ENCODE results near the gene PRKCZ. TPM values are rescaled to one million over a fixed set of nuclear protein-coding genes. Genes with fewer than 3 reads are reported as not detected.

Gene PRKCZ
- total RNA-seq, 1 experiment from 2014 or later: 36.0 TPM

GRCh38 chr1:2232916-2233438 lies 182.8 kb downstream of the PRKCZ start:
- Histone ChIP-seq H2AFZ (no peak overlapping the region), H3K9me3 (ENCODE audit: insufficient read depth, low read depth) (no peaks in the 10 kb centered on the region), H3K27me3 (ENCODE audit: insufficient read depth, low read depth) (no peaks in the 10 kb centered on the region), H3K79me2 (ENCODE audit: low read depth) (peaks cover 93% of the 10 kb centered on the region), H3F3A (ENCODE audit: insufficient read depth, low read depth) (peaks cover 29% of the 10 kb centered on the region), H3K4me2 (peak overlapping the region; percentile 99), H3K4me1 (replicated peaks; ENCODE audit: insufficient read depth) (peaks cover 52% of the 10 kb centered on the region), H4K20me1 (ENCODE audit: insufficient read depth) (peaks cover 86% of the 10 kb centered on the region), H3K4me3 (no peak overlapping the region; the same call in 1 of the 2 replicates), H3K36me3 (ENCODE audit: low read depth) (no peaks in the 10 kb centered on the region), H3K9me2 (ENCODE audit: insufficient read depth) (no peaks in the 10 kb centered on the region), H3K27ac (no peak overlapping the region)
- ChIA-PET POLR2A (ENCODE audit: unreplicated experiment) (no interaction called here), CTCF (interaction anchor here (0.8 kb wide), 1 partner anchor 57 kb away, joined by 4 read pairs; no protein-coding TSS in a partner anchor)
- DNase-seq: no peak
- intact Hi-C loops (cut with micrococcal nuclease; ENCODE audit: unreplicated experiment): loop anchor here (5.0 kb wide), 1 partner anchor 36 kb away; no protein-coding TSS in a partner anchor
- no TSS peak for BruUV-seq (replicated peaks)
- no peak for TF ChIP-seq EZH2 (IDR thresholded peaks at IDR 0.05; ENCODE audit: low read depth)
- TF ChIP-seq CTCF (conservative IDR thresholded peaks at IDR 0.05): no peak

DNA sequence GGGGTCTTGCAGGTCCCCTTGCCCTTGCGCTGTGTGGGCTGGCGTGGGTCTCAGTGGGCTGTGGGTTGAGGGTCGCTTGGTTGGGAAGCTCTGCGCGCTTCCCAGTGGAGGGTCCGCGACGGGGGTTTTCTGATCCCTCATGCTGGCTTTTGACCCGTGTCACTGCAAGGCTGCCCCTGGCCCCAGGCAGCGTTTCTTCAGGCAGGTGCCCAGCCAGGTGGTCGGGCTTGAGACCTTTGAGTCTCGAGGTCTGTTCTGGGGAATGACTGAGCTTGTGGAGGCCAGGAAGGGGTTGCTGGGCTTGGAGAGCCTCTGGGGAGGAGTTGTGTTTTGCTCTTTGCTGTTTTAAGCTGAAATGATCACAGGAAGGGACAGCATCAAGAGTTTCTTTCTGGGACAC lies 183.3 kb downstream of the PRKCZ start:
- H3K4me2 ChIP-seq: peak overlapping the region; percentile 99
- ChIA-PET POLR2A (ENCODE audit: unreplicated experiment) (interaction anchor here (1.6 kb wide), 1 partner anchor 34 kb away, joined by 10 read pairs; no protein-coding TSS in a partner anchor), CTCF (interaction anchor here (0.8 kb wide), 1 partner anchor 57 kb away, joined by 4 read pairs; no protein-coding TSS in a partner anchor)
- no peak for DNase-seq
- H2AFZ ChIP-seq: no peak overlapping the region
- H3K9me2 ChIP-seq (ENCODE audit: insufficient read depth): no peaks in the 10 kb centered on the region
- peak overlapping the region; percentile 47; the same call in 1 of the 2 replicates for H3K4me3 ChIP-seq
- peaks cover 29% of the 10 kb centered on the region for H3F3A ChIP-seq (ENCODE audit: insufficient read depth, low read depth)
- no peak for TF ChIP-seq CTCF (conservative IDR thresholded peaks at IDR 0.05)
- no peak for TF ChIP-seq EZH2 (IDR thresholded peaks at IDR 0.05; ENCODE audit: low read depth)
- peak overlapping the region; percentile 68; the same call in 1 of the 2 replicates for H3K27ac ChIP-seq
- peaks cover 91% of the 10 kb centered on the region for H4K20me1 ChIP-seq (ENCODE audit: insufficient read depth)
- no peaks in the 10 kb centered on the region for H3K27me3 ChIP-seq (ENCODE audit: insufficient read depth, low read depth)
- H3K9me3 ChIP-seq (ENCODE audit: insufficient read depth, low read depth): no peaks in the 10 kb centered on the region
- no TSS peak for BruUV-seq (replicated peaks)
- peaks cover 98% of the 10 kb centered on the region for H3K79me2 ChIP-seq (ENCODE audit: low read depth)
- no peaks in the 10 kb centered on the region for H3K36me3 ChIP-seq (ENCODE audit: low read depth)
- intact Hi-C loops (cut with micrococcal nuclease; ENCODE audit: unreplicated experiment): loop anchor here (5.0 kb wide), 1 partner anchor 36 kb away; no protein-coding TSS in a partner anchor
- peaks cover 52% of the 10 kb centered on the region for H3K4me1 ChIP-seq (replicated peaks; ENCODE audit: insufficient read depth)

DNA sequence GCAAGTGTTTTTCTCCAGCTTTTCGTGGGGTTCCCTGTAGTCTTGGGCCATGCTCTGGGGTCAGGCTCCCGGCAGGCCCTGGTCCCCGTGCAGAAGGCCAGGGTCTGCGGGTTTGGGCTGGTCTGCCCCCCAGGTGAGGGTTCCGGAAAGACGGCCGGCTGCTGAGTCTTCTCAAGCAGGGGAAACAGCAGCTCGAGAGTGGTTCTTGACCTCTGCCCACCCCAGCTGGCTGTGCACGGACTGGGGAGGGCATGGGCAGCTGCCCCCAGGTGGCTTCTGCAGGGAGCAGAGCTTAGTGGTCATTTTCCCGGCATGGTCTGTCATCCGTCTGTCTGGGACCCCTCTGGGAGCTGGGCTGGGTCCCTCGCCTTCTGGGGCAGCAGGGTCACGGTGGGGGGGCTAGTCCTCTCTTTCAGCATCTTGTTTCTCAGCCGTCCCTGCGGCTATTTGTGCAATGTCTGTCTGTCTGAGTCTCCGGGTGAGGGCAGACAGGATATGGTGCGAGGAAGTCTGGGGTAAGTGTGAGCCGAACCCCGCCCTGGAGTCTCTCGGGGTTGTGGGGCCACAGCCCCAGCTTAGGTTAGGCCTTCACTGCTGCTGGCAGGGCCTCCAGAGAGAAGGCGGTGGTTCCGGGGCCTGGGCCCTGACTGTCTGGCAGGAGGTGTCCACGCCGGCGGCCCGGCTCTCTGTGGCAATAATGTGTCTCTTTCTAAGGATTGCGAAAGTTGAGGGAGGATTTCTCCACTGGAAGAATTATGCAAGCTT lies 184.0 kb downstream of the PRKCZ start:
- TF ChIP-seq EZH2 (IDR thresholded peaks at IDR 0.05; ENCODE audit: low read depth): no peak
- TF ChIP-seq CTCF (conservative IDR thresholded peaks at IDR 0.05): no peak
- Histone ChIP-seq H3K4me3 (peak overlapping the region; percentile 47; the same call in 1 of the 2 replicates), H3K4me1 (replicated peaks; ENCODE audit: insufficient read depth) (peaks cover 52% of the 10 kb centered on the region), H3F3A (ENCODE audit: insufficient read depth, low read depth) (peaks cover 29% of the 10 kb centered on the region), H3K9me2 (ENCODE audit: insufficient read depth) (no peaks in the 10 kb centered on the region), H3K36me3 (ENCODE audit: low read depth) (no peaks in the 10 kb centered on the region), H2AFZ (no peak overlapping the region), H3K4me2 (peak overlapping the region; percentile 99), H4K20me1 (ENCODE audit: insufficient read depth) (peaks cover 94% of the 10 kb centered on the region), H3K79me2 (ENCODE audit: low read depth) (peaks cover 100% of the 10 kb centered on the region), H3K27me3 (ENCODE audit: insufficient read depth, low read depth) (no peaks in the 10 kb centered on the region), H3K27ac (peak overlapping the region; percentile 68), H3K9me3 (ENCODE audit: insufficient read depth, low read depth) (no peaks in the 10 kb centered on the region)
- DNase-seq: peak; percentile 73 to 85
- BruUV-seq (replicated peaks): no TSS peak
- intact Hi-C loops (cut with micrococcal nuclease; ENCODE audit: unreplicated experiment): loop anchor here (1.0 to 5.0 kb wide), 2 partner anchors 37 to 56 kb away; no protein-coding TSS in a partner anchor
- ChIA-PET CTCF (interaction anchor here (0.8 kb wide), 1 partner anchor 56 kb away, joined by 4 read pairs; no protein-coding TSS in a partner anchor), POLR2A (ENCODE audit: unreplicated experiment) (interaction anchor here (0.6 to 1.6 kb wide), 6 partner anchors 35 to 1330 kb away, joined by 3 to 13 read pairs (median 5); no protein-coding TSS in a partner anchor)

All from PC-9 (cell line).